GM12878 (cell line): ENCODE data around the gene TPRX1. TPM values are rescaled to one million over a fixed set of nuclear protein-coding genes. Genes with fewer than 3 reads are reported as not detected.

Experiments used
- ATAC-seq: fragments of 200-7000 bp; cut with Tn5 transposase; 3 replicates; pipeline ENCODE4 v1.9.1; 2020; ENCODE audit warnings: mild to moderate bottlenecking, moderate library complexity
- BruUV-seq: library from RNA; stranded (reverse); fragments of 400-500 nt; replicated peaks from 2 replicates; lab custom pipeline; 2021; lab: Mats Ljungman, UMichigan
- CTCF ChIA-PET: fragments of 300-600 bp; sonication (Branson Sonifier 250); formaldehyde crosslinking; extraction: SDS; loops from one replicate; lab custom pipeline; 2021; ENCODE audit warnings: inconsistent platforms; lab: Yijun Ruan, JAX
- POLR2A ChIA-PET: fragments of 350-600 bp; formaldehyde crosslinking; extraction: SDS; loops from one replicate; lab custom pipeline; 2021; ENCODE audit warnings: inconsistent platforms; lab: Charles Lee
- RAD21 ChIA-PET: fragments of 300-600 bp; sonication (Branson Sonifier 250); formaldehyde crosslinking; loops from one replicate; lab custom pipeline; 2023; ENCODE audit warnings: antibody characterized with exemption; ENCODE audit not compliant: unreplicated experiment; lab: Charles Lee
- SMC1A ChIA-PET: fragments of 300-600 bp; sonication (Branson Sonifier 250); formaldehyde crosslinking; loops from one replicate; lab custom pipeline; 2023; ENCODE audit not compliant: unreplicated experiment, uncharacterized antibody; lab: Charles Lee
- DNase-seq: peaks from one replicate; pipeline ENCODE4 v3.0.0-alpha.2; 2011; ENCODE audit warnings: low read depth, low spot score
- FAIRE-seq: peaks from 3 replicates; lab custom pipeline; 2011; peaks lifted over from hg19 to GRCh38; lab: Jason Lieb, UNC
- H2AFZ ChIP-seq: 2 replicates; pipeline ENCODE4 v1.6.0; 2011; ENCODE audit warnings: low read depth, low read length, control low read depth; ENCODE audit not compliant: control insufficient read depth
- H3K27ac ChIP-seq: 2 replicates; pipeline ENCODE4 v1.5.1; 2011; ENCODE audit warnings: control low read depth; ENCODE audit not compliant: control insufficient read depth, insufficient read depth
- H3K27me3 ChIP-seq, 2 experiments: replicated peaks in 1 of 2; 2 replicates each; pipeline versions ENCODE4 v1.6.0 to v1.6.1; 2011; ENCODE audit warnings: low read length in 1 of 2; ENCODE audit not compliant: control insufficient read depth in 2 of 2, insufficient read depth in 2 of 2
- H3K36me3 ChIP-seq, 2 experiments: 2 replicates each; pipeline ENCODE4 v1.5.1; 2011; ENCODE audit warnings: low read length in 1 of 2; ENCODE audit not compliant: control insufficient read depth in 2 of 2, insufficient read depth in 2 of 2
- H3K4me1 ChIP-seq: 2 replicates; pipeline ENCODE4 v1.6.1; 2011; ENCODE audit warnings: mild to moderate bottlenecking, low read length, moderate library complexity, mixed read lengths; ENCODE audit not compliant: control insufficient read depth, insufficient read depth
- H3K4me2 ChIP-seq: 2 replicates; pipeline ENCODE4 v1.6.0; 2011; ENCODE audit warnings: control low read depth; ENCODE audit not compliant: control insufficient read depth, insufficient read depth
- H3K4me3 ChIP-seq: fragments of 200-600 bp; sonication (generic); 2 replicates; pipeline ENCODE4 v1.5.1; 2016
- H3K79me2 ChIP-seq: 2 replicates; pipeline ENCODE4 v1.6.0; 2011; ENCODE audit warnings: low read length; ENCODE audit not compliant: control insufficient read depth, insufficient read depth
- H3K9ac ChIP-seq: 2 replicates; pipeline ENCODE4 v1.8.0; 2011; ENCODE audit warnings: low read length, control low read depth, mixed read lengths; ENCODE audit not compliant: control insufficient read depth, insufficient read depth
- H3K9me3 ChIP-seq: replicated peaks from 3 replicates; pipeline ENCODE4 v1.5.1; 2011; ENCODE audit warnings: mild to moderate bottlenecking, low read length; ENCODE audit not compliant: control insufficient read depth, insufficient read depth
- H4K20me1 ChIP-seq: 2 replicates; pipeline ENCODE4 v1.6.0; 2011; ENCODE audit not compliant: control insufficient read depth, insufficient read depth
- ATF7 ChIP-seq: fragments of 450-650 bp; IDR thresholded peaks from 2 replicates; pipeline ENCODE4 v1.6.1; 2016; ENCODE audit warnings: low read depth, mild to moderate bottlenecking
- CHD4 ChIP-seq: fragments of 200-600 bp; sonication (generic); IDR thresholded peaks from 2 replicates; pipeline ENCODE4 v1.6.1; 2016; ENCODE audit warnings: mild to moderate bottlenecking
- DPF2 ChIP-seq: fragments of 450-650 bp; IDR thresholded peaks from 2 replicates; pipeline ENCODE4 v1.6.1; 2017; ENCODE audit warnings: mild to moderate bottlenecking
- ESRRA ChIP-seq: IDR thresholded peaks from 2 replicates; pipeline ENCODE4 v1.6.1; 2012; ENCODE audit warnings: mild to moderate bottlenecking, low read length, improper control_type of control experiment
- FOXK2 ChIP-seq: fragments of 450-650 bp; IDR thresholded peaks from 2 replicates; pipeline ENCODE4 v1.6.1; 2017; ENCODE audit warnings: mild to moderate bottlenecking, moderate library complexity
- GABPA ChIP-seq: IDR thresholded peaks from 2 replicates; pipeline ENCODE4 v1.6.1; 2014; ENCODE audit warnings: antibody characterized with exemption, low read depth, mild to moderate bottlenecking, inconsistent platforms
- IKZF1 ChIP-seq: fragments of 450-650 bp; conservative IDR thresholded peaks from 2 replicates; pipeline ENCODE4 v1.6.1; 2017; ENCODE audit warnings: antibody characterized with exemption, mild to moderate bottlenecking
- PML ChIP-seq: IDR thresholded peaks from 2 replicates; pipeline ENCODE4 v1.6.1; 2012; ENCODE audit warnings: low read length, inconsistent platforms
- POU2F2 ChIP-seq: IDR thresholded peaks from 3 replicates; pipeline ENCODE4 v1.6.1; 2011; ENCODE audit warnings: low read depth, mild to moderate bottlenecking, low read length, borderline replicate concordance
- SIX5 ChIP-seq: IDR thresholded peaks from 2 replicates; pipeline ENCODE4 v1.6.1; 2011; ENCODE audit warnings: mild to moderate bottlenecking, low read depth, low read length, moderate library complexity; ENCODE audit not compliant: severe bottlenecking
- SMAD1 ChIP-seq: fragments of 450-650 bp; IDR thresholded peaks from 2 replicates; pipeline ENCODE4 v1.6.1; 2018; ENCODE audit warnings: mild to moderate bottlenecking, low read depth; ENCODE audit not compliant: partially characterized antibody
- SMC3 ChIP-seq: IDR thresholded peaks from 2 replicates; pipeline ENCODE4 v1.6.1; 2011; ENCODE audit warnings: low read length, improper control_type of control experiment, borderline replicate concordance
- SREBF1 ChIP-seq: IDR thresholded peaks from 2 replicates; pipeline ENCODE4 v1.6.1; 2012; ENCODE audit warnings: mild to moderate bottlenecking, low read length
- STAT3 ChIP-seq: IDR thresholded peaks from 2 replicates; pipeline ENCODE4 v1.6.1; 2011; ENCODE audit warnings: low read depth, low read length, improper control_type of control experiment
- ZNF24 ChIP-seq: fragments of 450-650 bp; IDR thresholded peaks from 2 replicates; pipeline ENCODE4 v1.6.1; 2017; ENCODE audit warnings: antibody characterized with exemption, mild to moderate bottlenecking
- WGBS: methylation state at CpG from one replicate; pipeline ENCODE4 v1.1.6; 2016; ENCODE audit warnings: low lambda C conversion rate; ENCODE audit not compliant: insufficient replicate concordance, insufficient coverage; ENCODE audit errors: missing lambda C conversion rate; 5-methylcytosine and 5-hydroxymethylcytosine counted together
- in situ Hi-C: fragments of 300-500 bp; cut with MboI; formaldehyde crosslinking; loops from 9 replicates; pipeline ENCODE4 v1.14.3; 2018; ENCODE audit warnings: mixed read lengths
- intact Hi-C: fragments of 100-400 bp; cut with micrococcal nuclease; formaldehyde crosslinking; loops from one replicate; pipeline ENCODE4 v1.14.2; 2022; ENCODE audit not compliant: unreplicated experiment
- polyA plus RNA-seq, 11 experiments: library from polyadenylated mRNA; depleted of rRNA in 4 of 11; unstranded in 6 of 11; stranded (reverse) in 5 of 11; fragments of >200 nt; fragmentation: Nextera tagmentation in 4 of 11; fragmentation: Illumina TruSeq in 1 of 11; extraction: Ambion mirVana in 4 of 11; extraction: Trizol in 1 of 11; gene quantifications; 1 replicate in 1 of 11; 2 replicates in 10 of 11; pipeline versions ENCODE4 v1.2.1 to v1.2.3, GENCODE V29; 2011 to 2016; ENCODE audit warnings: inconsistent platforms in 2 of 11, missing spikeins in 2 of 11, low read depth in 1 of 11
- total RNA-seq, 4 experiments: library from RNA; depleted of rRNA in 3 of 4; stranded (reverse); fragments of >200 nt in 3 of 4; fragmentation: Illumina TruSeq in 1 of 4; extraction: Trizol in 1 of 4; gene quantifications; 2 replicates each; pipeline versions ENCODE4 v1.2.1 to v1.2.3, GENCODE V29; 2013 to 2021
- TF ChIP-seq, protein P1 (sequence below): fragments of 450-650 bp; IDR thresholded peaks from 2 replicates; pipeline ENCODE4 v1.6.1; 2017; ENCODE audit warnings: borderline replicate concordance

The TPRX1 gene
- total and polyA plus RNA-seq, 10 of the 15 experiments (the other 5 are each of a cell fraction or from before 2014, with no cell fraction given), result not detected

DNA sequence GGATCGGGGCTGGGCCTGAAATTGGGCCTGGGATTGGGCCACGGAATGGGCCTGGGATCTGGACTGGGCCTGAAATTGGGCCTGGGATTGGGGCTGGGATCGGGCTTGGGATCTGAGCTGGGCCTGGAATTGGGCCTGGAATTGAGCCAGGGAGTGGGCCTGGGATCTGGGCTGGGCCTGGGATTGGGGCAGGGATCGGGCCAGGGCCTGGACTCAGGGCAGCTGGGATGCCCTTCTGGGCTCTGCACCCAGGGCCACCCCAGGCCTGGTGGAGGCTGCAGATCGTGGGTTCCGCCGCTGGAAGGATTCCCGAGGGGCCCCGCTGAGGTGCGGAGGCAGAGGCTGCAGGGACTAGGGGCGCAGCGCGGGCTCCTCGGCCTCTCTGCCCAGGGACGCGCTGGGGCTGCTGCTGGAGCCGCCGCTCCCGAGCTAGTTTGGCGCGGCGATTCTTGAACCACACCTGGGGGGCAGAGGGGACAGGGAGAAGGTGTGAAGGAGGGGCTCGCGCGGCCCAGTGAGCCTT lies 1.8 kb downstream of the TPRX1 start:
- DNase-seq, result no peak
- RAD21 ChIA-PET, result no interaction called here
- no peak for ATAC-seq
- Histone ChIP-seq H3K4me3 (no peak overlapping the region), H3K4me2 (no peak overlapping the region), H3K9me3 (no peaks in the 10 kb centered on the region), H3K79me2 (no peaks in the 10 kb centered on the region), H3K4me1 (no peaks in the 10 kb centered on the region), H4K20me1 (no peaks in the 10 kb centered on the region), H2AFZ (no peak overlapping the region), H3K9ac (no peak overlapping the region)
- CTCF ChIA-PET, result no interaction called here
- POLR2A ChIA-PET, result no interaction called here
- TF ChIP-seq ZNF24 (no peak), CHD4 (no peak), ESRRA (no peak), DPF2 (no peak), GABPA (no peak), FOXK2 (no peak), PML (no peak), IKZF1 (no peak), SMC3 (no peak), ATF7 (no peak), POU2F2 (no peak), SIX5 (no peak), SREBF1 (no peak), SMAD1 (no peak), STAT3 (no peak)
- TF ChIP-seq, protein P1, sequence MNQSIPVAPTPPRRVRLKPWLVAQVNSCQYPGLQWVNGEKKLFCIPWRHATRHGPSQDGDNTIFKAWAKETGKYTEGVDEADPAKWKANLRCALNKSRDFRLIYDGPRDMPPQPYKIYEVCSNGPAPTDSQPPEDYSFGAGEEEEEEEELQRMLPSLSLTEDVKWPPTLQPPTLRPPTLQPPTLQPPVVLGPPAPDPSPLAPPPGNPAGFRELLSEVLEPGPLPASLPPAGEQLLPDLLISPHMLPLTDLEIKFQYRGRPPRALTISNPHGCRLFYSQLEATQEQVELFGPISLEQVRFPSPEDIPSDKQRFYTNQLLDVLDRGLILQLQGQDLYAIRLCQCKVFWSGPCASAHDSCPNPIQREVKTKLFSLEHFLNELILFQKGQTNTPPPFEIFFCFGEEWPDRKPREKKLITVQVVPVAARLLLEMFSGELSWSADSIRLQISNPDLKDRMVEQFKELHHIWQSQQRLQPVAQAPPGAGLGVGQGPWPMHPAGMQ, result no peak
- TF ChIP-seq, all 136 proteins: peak for 0
- BruUV-seq, result no TSS peak
- H3K27me3 ChIP-seq, result no peaks in the 10 kb centered on the region; a peak in 1 of 4 replicates
- intact Hi-C loops, result no loop called here
- no peaks in the 10 kb centered on the region for H3K36me3 ChIP-seq
- in situ Hi-C loops, result no loop called here
- 78% methylated on average over 15 of the region's 25 CpGs for WGBS
- FAIRE-seq, result no peak
- H3K27ac ChIP-seq, result no peak overlapping the region
- SMC1A ChIA-PET, result no interaction called here
